Measurements from ENCODE around the gene ARHGAP22.

DNA sequence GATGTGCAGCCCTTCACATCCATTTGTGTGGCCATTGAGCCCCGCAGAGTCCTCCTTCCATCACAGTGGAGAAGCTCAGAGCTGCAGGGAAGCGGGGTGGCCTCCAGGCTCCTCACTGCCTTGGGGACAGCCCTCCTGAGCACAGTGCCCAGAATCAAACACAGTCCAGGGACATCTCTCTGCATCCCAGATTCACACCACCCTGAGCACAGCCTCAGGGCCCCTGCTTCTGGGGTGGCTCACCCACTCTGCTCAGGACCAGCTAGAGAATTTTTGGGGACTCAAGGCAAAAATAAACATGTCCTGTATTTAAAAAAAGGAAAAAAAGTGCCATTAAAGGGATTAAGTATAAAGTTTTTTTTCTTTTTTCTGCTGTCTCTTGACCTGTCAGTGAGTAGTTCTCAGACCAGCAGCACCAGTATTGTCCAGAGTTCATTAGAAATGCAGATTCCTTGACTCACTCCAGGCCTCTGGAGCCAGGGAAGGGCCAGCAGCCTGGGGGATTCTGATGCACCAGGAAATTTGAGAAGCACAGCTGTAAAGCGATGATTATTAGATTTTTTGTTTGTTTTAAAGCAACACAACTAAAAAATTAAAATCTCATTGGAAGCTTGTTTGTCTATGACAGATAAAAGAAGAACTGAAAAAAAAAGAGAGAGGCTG is 61.6 kb downstream of the ARHGAP22 start:
- TF ChIP-seq, protein P1, sequence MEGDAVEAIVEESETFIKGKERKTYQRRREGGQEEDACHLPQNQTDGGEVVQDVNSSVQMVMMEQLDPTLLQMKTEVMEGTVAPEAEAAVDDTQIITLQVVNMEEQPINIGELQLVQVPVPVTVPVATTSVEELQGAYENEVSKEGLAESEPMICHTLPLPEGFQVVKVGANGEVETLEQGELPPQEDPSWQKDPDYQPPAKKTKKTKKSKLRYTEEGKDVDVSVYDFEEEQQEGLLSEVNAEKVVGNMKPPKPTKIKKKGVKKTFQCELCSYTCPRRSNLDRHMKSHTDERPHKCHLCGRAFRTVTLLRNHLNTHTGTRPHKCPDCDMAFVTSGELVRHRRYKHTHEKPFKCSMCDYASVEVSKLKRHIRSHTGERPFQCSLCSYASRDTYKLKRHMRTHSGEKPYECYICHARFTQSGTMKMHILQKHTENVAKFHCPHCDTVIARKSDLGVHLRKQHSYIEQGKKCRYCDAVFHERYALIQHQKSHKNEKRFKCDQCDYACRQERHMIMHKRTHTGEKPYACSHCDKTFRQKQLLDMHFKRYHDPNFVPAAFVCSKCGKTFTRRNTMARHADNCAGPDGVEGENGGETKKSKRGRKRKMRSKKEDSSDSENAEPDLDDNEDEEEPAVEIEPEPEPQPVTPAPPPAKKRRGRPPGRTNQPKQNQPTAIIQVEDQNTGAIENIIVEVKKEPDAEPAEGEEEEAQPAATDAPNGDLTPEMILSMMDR (IDR thresholded peaks at IDR 0.05; ENCODE audit: insufficient read depth, low read depth, low read length), result no peak
- no peak for TF ChIP-seq EZH2 (IDR thresholded peaks at IDR 0.05; ENCODE audit: insufficient read depth, low read length)

Measured in astrocyte (in vitro differentiated cells and primary cell).